Mesenchymal stem cell (in vitro differentiated cells and primary cell): ENCODE results near the gene THADA.

Experiments
- DNase-seq: peaks from one replicate; pipeline ENCODE4 v3.0.0-alpha.2; 2013
- H2AFZ ChIP-seq: one replicate; pipeline ENCODE4 v1.6.1; 2013; ENCODE audit warnings: low read depth, mild to moderate bottlenecking, control low read depth, inconsistent platforms, low read length, moderate library complexity
- H2AK5ac ChIP-seq: 2 replicates; pipeline ENCODE4 v1.6.1; 2013; ENCODE audit warnings: low read length, moderate library complexity, mild to moderate bottlenecking, inconsistent platforms; ENCODE audit not compliant: severe bottlenecking
- H2BK120ac ChIP-seq: one replicate; pipeline ENCODE4 v1.6.1; 2013; ENCODE audit warnings: low read depth, mild to moderate bottlenecking, inconsistent platforms, low read length, moderate library complexity
- H2BK12ac ChIP-seq, 2 experiments: one replicate each; pipeline ENCODE4 v1.6.1; 2013; ENCODE audit warnings: inconsistent platforms in 2 of 2, low read length in 2 of 2, mild to moderate bottlenecking in 2 of 2, moderate library complexity in 2 of 2, control low read depth in 1 of 2
- H2BK15ac ChIP-seq: one replicate; pipeline ENCODE4 v1.6.1; 2013; ENCODE audit warnings: mild to moderate bottlenecking, low read depth, inconsistent platforms; ENCODE audit not compliant: poor library complexity, severe bottlenecking
- H2BK5ac ChIP-seq: 2 replicates; pipeline ENCODE4 v1.6.1; 2013; ENCODE audit warnings: low read depth, mild to moderate bottlenecking, low read length, control low read depth, inconsistent platforms; ENCODE audit not compliant: poor library complexity, severe bottlenecking
- H3K14ac ChIP-seq, 2 experiments: one replicate each; pipeline ENCODE4 v1.6.1; 2013; ENCODE audit warnings: inconsistent platforms in 2 of 2, low read length in 2 of 2, control low read depth in 1 of 2, mild to moderate bottlenecking in 1 of 2, moderate library complexity in 1 of 2
- H3K18ac ChIP-seq, 2 experiments: one replicate each; pipeline ENCODE4 v1.6.1; 2013; ENCODE audit warnings: inconsistent platforms in 2 of 2, low read length in 2 of 2, control low read depth in 1 of 2, low read depth in 1 of 2, mild to moderate bottlenecking in 1 of 2
- H3K23ac ChIP-seq, 2 experiments: one replicate each; pipeline ENCODE4 v1.6.1; 2013; ENCODE audit warnings: inconsistent platforms in 2 of 2, low read length in 2 of 2, mild to moderate bottlenecking in 2 of 2, moderate library complexity in 2 of 2, control low read depth in 1 of 2
- H3K27ac ChIP-seq: 2 replicates; pipeline ENCODE4 v1.5.1; 2013; ENCODE audit warnings: mild to moderate bottlenecking, moderate library complexity, low read length, control low read depth, inconsistent platforms; ENCODE audit not compliant: poor library complexity, severe bottlenecking
- H3K27me3 ChIP-seq, 2 experiments: 2 replicates each; pipeline versions ENCODE4 v1.6.1 to v1.7.0; 2013; ENCODE audit warnings: low read length in 2 of 2, mild to moderate bottlenecking in 2 of 2, moderate library complexity in 2 of 2, control low read depth in 1 of 2, inconsistent platforms in 1 of 2; ENCODE audit not compliant: control insufficient read depth in 1 of 2, insufficient read depth in 1 of 2
- H3K36me3 ChIP-seq, 2 experiments: 2 replicates each; pipeline versions ENCODE4 v1.6.1 to v1.7.0; 2013; ENCODE audit warnings: low read length in 2 of 2, control low read depth in 1 of 2, inconsistent platforms in 1 of 2, low read depth in 1 of 2, mild to moderate bottlenecking in 1 of 2; ENCODE audit not compliant: insufficient read depth in 2 of 2, control insufficient read depth in 1 of 2
- H3K4ac ChIP-seq, 2 experiments: one replicate each; pipeline ENCODE4 v1.6.1; 2013; ENCODE audit warnings: inconsistent platforms in 2 of 2, low read length in 2 of 2, mild to moderate bottlenecking in 2 of 2, moderate library complexity in 2 of 2, control low read depth in 1 of 2, low read depth in 1 of 2
- H3K4me1 ChIP-seq: 2 replicates; pipeline ENCODE4 v1.6.1; 2013; ENCODE audit warnings: low read depth, low read length, control low read depth; ENCODE audit not compliant: control insufficient read depth, insufficient read depth
- H3K4me2 ChIP-seq: 2 replicates; pipeline ENCODE4 v1.6.1; 2013; ENCODE audit warnings: low read length, mild to moderate bottlenecking, inconsistent platforms; ENCODE audit not compliant: poor library complexity, severe bottlenecking
- H3K4me3 ChIP-seq, 2 experiments: 2 replicates each; pipeline versions ENCODE4 v1.5.1 to v1.7.0; 2013; ENCODE audit warnings: low read length in 2 of 2, mild to moderate bottlenecking in 2 of 2, control low read depth in 1 of 2, low read depth in 1 of 2; ENCODE audit not compliant: insufficient read depth in 1 of 2
- H3K79me1 ChIP-seq: replicated peaks from 2 replicates; pipeline ENCODE4 v1.6.1; 2013; ENCODE audit warnings: mild to moderate bottlenecking, control low read depth, low read length, inconsistent platforms; ENCODE audit not compliant: poor library complexity, severe bottlenecking
- H3K9ac ChIP-seq: 2 replicates; pipeline ENCODE4 v1.7.0; 2013; ENCODE audit warnings: mild to moderate bottlenecking, low read length, moderate library complexity
- H3K9me3 ChIP-seq: 2 replicates; pipeline ENCODE4 v1.7.0; 2013; ENCODE audit warnings: mild to moderate bottlenecking, low read length; ENCODE audit not compliant: control insufficient read depth
- H4K8ac ChIP-seq: one replicate; pipeline ENCODE4 v1.6.1; 2013; ENCODE audit warnings: inconsistent platforms, mild to moderate bottlenecking, low read length, moderate library complexity
- H4K91ac ChIP-seq: one replicate; pipeline ENCODE4 v1.6.1; 2013; ENCODE audit warnings: mild to moderate bottlenecking, low read length, inconsistent platforms
- WGBS: methylation state at CpG from one replicate; pipeline ENCODE4 v1.1.7; 2013; ENCODE audit warnings: mixed read lengths; 5-methylcytosine and 5-hydroxymethylcytosine counted together

THADA gene

DNA sequence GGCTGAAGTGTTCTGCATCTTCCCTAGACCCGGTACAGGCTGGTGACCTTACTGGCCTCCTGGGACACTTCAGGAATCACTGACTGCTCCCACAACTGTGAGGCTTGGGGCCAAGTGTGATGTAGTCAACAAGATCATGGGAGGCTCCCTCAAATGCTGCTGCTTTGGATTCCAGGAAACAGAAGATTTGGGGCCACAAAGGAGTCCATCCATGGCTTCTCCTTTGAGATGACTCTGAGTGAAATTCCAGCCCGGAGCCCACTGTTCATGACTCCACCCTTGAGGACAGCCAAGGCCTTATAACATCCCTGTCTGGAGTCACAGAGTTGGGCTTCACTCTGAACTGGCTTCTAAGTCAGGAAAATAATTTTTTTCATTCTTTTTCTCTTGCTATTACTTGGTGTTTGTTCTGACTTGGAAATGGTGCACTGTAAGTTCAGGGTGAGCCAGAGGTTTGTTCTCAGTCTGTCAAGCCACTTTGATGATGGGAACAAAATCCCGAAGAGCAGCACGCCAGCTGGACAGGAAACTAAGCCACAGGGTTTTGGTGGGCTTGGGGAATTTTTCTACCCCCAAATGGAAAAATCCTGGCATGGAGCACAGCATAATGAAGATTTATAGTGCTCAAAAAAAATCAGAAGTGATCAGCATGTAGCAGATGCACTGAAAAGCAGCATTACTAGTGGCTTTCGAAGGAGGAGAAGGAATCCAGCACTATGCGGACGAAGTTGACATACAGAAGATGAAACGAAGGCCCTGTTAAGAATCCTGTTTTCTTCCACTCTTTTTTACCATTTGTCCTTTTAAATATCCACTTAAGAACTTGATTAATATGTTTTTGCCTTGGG is 271.4 kb downstream of the THADA start:
- H3K27ac ChIP-seq, result no peak overlapping the region
- WGBS, result 75% methylated on average over 5 of the region's 8 CpGs
- peaks cover 5% of the 10 kb centered on the region for H3K9me3 ChIP-seq
- H3K18ac ChIP-seq, result peak overlapping the region in 1 of 2 experiments; percentile 76
- peak overlapping the region; percentile 71 for H2BK120ac ChIP-seq
- H3K36me3 ChIP-seq, result peaks cover 0 to 11% of the 10 kb centered on the region in 2 experiments
- DNase-seq, result no peak
- H3K23ac ChIP-seq, result no peak overlapping the region
- H2BK5ac ChIP-seq, result no peak overlapping the region
- H3K4me2 ChIP-seq, result no peak overlapping the region
- H2AK5ac ChIP-seq, result no peak overlapping the region
- no peak overlapping the region for H4K91ac ChIP-seq
- peak overlapping the region; percentile 4 for H2BK15ac ChIP-seq
- H3K14ac ChIP-seq, result peak overlapping the region in 1 of 2 experiments; percentile 69
- H3K4ac ChIP-seq, result no peak overlapping the region
- no peaks in the 10 kb centered on the region for H3K4me1 ChIP-seq
- peak overlapping the region; percentile 77 to 79 for H2BK12ac ChIP-seq
- H3K27me3 ChIP-seq, result no peaks in the 10 kb centered on the region
- H3K79me1 ChIP-seq, result peaks cover 2% of the 10 kb centered on the region
- no peak overlapping the region for H3K4me3 ChIP-seq
- H4K8ac ChIP-seq, result peak overlapping the region; percentile 47
- H2AFZ ChIP-seq, result no peak overlapping the region
- peak overlapping the region; percentile 38 for H3K9ac ChIP-seq

DNA sequence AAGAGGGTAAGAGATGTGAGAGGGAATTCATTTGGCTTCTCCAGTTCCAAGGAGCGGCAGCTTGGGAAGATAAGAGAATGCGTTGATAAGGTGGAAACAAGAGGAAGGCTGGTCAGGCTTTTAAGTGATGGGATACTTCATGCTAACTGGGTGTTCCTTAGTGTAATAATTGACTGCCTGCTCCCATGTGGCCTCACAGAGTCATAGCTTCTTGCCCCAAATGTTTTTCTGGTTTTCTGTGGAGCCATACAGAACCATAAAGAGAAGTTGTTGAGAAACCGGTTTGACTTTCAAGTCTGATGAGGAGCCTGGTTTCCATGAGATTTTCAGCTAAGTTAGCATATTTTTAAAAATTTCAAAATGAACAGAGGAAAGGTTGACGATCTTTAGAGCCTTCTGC is 272.0 kb downstream of the THADA start:
- no peak overlapping the region for H3K27ac ChIP-seq
- H3K4me2 ChIP-seq, result no peak overlapping the region
- DNase-seq, result no peak
- H3K9ac ChIP-seq, result no peak overlapping the region
- H4K91ac ChIP-seq, result no peak overlapping the region
- H3K4ac ChIP-seq, result no peak overlapping the region
- no peak overlapping the region for H2BK15ac ChIP-seq
- H2BK120ac ChIP-seq, result peak overlapping the region; percentile 71
- H3K23ac ChIP-seq, result no peak overlapping the region
- peaks cover 2% of the 10 kb centered on the region for H3K79me1 ChIP-seq
- no peak overlapping the region for H3K4me3 ChIP-seq
- H4K8ac ChIP-seq, result no peak overlapping the region
- no peak overlapping the region for H2BK5ac ChIP-seq
- WGBS, result 87% methylated on average over 4 of the region's 4 CpGs
- no peak overlapping the region for H2AFZ ChIP-seq
- peak overlapping the region in 1 of 2 experiments; percentile 76 for H3K18ac ChIP-seq
- H3K27me3 ChIP-seq, result no peaks in the 10 kb centered on the region
- no peak overlapping the region for H2AK5ac ChIP-seq
- H3K14ac ChIP-seq, result no peak overlapping the region
- no peak overlapping the region for H2BK12ac ChIP-seq
- H3K36me3 ChIP-seq, result peaks cover 0 to 17% of the 10 kb centered on the region in 2 experiments
- H3K4me1 ChIP-seq, result peaks cover 2% of the 10 kb centered on the region
- peaks cover 5% of the 10 kb centered on the region for H3K9me3 ChIP-seq

DNA sequence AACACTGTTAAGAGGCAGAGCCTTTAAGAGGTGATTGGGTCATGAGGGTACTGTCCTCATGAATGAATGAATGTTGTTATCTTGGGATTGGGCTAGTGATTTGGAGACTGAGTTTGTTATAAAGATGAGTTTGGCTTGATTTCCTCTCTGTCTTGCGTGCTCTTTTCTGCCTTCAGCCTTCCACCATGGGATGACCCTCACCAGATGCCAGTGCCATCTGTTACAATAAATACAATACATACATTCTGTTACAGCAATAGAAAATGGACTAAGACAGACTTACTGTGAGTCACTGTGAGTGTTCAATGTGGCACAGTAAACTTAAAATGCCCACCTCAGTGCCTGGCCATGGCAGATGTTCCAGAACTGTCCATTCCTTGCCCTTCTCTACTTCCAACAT is 274.4 kb downstream of the THADA start:
- Histone ChIP-seq H3K27me3 (no peaks in the 10 kb centered on the region), H3K9me3 (peaks cover 5% of the 10 kb centered on the region), H3K23ac (no peak overlapping the region), H3K18ac (no peak overlapping the region), H3K4me2 (no peak overlapping the region), H2AFZ (no peak overlapping the region), H3K36me3 (peaks cover 0 to 17% of the 10 kb centered on the region in 2 experiments), H3K14ac (no peak overlapping the region), H3K79me1 (peaks cover 2% of the 10 kb centered on the region), H3K4me1 (peaks cover 2% of the 10 kb centered on the region), H2BK5ac (no peak overlapping the region), H2AK5ac (no peak overlapping the region), H3K27ac (no peak overlapping the region), H3K9ac (no peak overlapping the region), H3K4me3 (no peak overlapping the region), H2BK120ac (no peak overlapping the region), H3K4ac (no peak overlapping the region), H4K91ac (peak overlapping the region; percentile 34), H2BK12ac (peak overlapping the region in 1 of 2 experiments; percentile 38), H4K8ac (no peak overlapping the region), H2BK15ac (no peak overlapping the region)
- WGBS, result no CpG with 5 or more reads among the region's 1 CpG
- DNase-seq, result no peak

DNA sequence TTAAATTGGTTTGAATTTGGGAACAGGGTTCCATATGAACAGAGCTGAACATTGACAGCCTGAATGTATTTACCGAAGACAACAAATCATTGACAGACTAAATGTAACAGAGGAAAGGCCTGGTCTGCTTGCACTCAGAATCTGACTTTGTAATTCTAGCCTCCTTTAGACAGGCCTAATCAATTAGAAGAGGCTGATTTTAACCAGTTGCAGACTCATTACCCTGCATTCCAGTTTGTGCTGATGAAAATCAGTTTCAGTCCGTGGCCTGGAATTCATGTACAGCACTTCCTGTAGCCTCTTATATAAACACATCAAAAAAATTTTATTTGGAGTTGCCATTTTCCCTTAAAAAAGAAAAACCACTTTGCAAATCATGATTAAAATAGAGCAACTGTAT is 276.3 kb downstream of the THADA start:
- H4K8ac ChIP-seq, result no peak overlapping the region
- H2BK5ac ChIP-seq, result no peak overlapping the region
- WGBS, result 17% methylated on average over 2 of the region's 2 CpGs
- peak; percentile 28 for DNase-seq
- peaks cover 2% of the 10 kb centered on the region for H3K4me1 ChIP-seq
- H3K14ac ChIP-seq, result no peak overlapping the region
- H4K91ac ChIP-seq, result no peak overlapping the region
- H3K23ac ChIP-seq, result no peak overlapping the region
- peaks cover 0 to 17% of the 10 kb centered on the region in 2 experiments for H3K36me3 ChIP-seq
- H3K9ac ChIP-seq, result no peak overlapping the region
- peak overlapping the region in 1 of 2 experiments; percentile 52 for H2BK12ac ChIP-seq
- H3K4ac ChIP-seq, result peak overlapping the region in 1 of 2 experiments; percentile 61
- H3K27ac ChIP-seq, result no peak overlapping the region
- peak overlapping the region; percentile 37 to 61 for H3K18ac ChIP-seq
- no peak overlapping the region for H2AFZ ChIP-seq
- H3K27me3 ChIP-seq, result no peaks in the 10 kb centered on the region
- peak overlapping the region; percentile 70 for H2BK15ac ChIP-seq
- peaks cover 2% of the 10 kb centered on the region for H3K79me1 ChIP-seq
- no peak overlapping the region for H3K4me3 ChIP-seq
- H2BK120ac ChIP-seq, result no peak overlapping the region
- H3K9me3 ChIP-seq, result no peaks in the 10 kb centered on the region
- peak overlapping the region; percentile 31 for H2AK5ac ChIP-seq
- H3K4me2 ChIP-seq, result no peak overlapping the region
